Measurements from ENCODE around the gene TNFAIP3.
"Not testable (repeated sequence)": the region's sequence is repeated elsewhere in the genome, so short reads cannot be mapped to it uniquely, and the experiment has no call there.

TNFAIP3 gene

DNA sequence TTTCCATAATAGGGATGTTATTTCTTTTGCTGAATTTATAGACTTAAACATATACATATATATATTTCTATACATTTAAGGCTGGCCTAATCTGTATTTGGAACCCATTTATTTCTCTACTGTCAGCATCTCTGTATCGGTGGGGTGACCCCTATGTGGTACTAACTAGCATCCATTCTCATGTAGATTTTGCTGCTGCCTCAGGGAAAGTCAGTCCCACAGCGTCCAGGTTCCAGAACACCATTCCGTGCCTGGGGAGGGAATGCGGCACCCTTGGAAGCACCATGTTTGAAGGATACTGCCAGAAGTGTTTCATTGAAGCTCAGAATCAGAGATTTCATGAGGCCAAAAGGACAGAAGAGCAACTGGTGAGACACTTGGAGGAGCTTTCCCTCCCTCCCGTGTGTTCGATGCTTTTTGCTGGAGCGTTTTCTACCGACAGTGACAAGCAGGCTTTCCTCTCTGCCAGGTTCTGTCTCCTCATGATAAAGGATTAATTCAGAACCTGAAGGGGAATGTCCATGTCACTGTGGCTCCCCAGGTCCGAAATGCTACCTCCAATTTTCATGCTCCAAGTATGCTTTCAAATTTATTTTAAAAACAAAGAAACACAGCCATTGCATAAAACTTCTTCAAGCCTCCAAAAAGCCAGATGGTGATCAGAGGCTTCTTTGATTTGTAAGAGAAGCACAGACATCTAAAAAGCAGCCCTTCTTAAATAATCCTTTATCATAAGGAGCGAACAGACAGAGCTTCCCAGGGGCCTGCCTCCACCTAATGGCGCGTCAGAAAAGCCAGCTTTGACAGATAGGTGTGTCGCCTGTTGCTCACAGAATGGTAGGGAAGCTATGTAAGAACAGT is 13.1 kb downstream of the TNFAIP3 start:
- DNase-seq = no peak

DNA sequence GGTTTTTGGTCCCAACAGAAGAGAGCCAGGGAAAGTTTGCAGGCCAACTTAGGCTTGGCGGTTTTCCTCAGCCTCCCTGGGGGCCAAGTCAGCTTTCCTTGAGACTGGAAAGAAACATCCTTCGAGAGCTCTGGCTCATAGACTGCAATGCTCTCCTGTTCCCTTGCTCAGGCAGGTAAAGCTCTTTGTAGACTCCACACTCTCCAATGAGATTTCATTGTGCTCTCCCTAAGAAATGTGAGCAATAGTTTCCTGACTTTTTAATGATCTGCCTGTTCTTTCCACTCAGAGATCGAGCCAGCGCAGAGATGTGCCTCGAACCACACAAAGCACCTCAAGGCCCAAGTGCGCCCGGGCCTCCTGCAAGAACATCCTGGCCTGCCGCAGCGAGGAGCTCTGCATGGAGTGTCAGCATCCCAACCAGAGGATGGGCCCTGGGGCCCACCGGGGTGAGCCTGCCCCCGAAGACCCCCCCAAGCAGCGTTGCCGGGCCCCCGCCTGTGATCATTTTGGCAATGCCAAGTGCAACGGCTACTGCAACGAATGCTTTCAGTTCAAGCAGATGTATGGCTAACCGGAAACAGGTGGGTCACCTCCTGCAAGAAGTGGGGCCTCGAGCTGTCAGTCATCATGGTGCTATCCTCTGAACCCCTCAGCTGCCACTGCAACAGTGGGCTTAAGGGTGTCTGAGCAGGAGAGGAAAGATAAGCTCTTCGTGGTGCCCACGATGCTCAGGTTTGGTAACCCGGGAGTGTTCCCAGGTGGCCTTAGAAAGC is 13.9 kb downstream of the TNFAIP3 start:
- DNase-seq = no peak

DNA sequence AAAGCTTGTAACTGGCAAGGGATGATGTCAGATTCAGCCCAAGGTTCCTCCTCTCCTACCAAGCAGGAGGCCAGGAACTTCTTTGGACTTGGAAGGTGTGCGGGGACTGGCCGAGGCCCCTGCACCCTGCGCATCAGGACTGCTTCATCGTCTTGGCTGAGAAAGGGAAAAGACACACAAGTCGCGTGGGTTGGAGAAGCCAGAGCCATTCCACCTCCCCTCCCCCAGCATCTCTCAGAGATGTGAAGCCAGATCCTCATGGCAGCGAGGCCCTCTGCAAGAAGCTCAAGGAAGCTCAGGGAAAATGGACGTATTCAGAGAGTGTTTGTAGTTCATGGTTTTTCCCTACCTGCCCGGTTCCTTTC is 14.4 kb downstream of the TNFAIP3 start:
- no peak for DNase-seq

DNA sequence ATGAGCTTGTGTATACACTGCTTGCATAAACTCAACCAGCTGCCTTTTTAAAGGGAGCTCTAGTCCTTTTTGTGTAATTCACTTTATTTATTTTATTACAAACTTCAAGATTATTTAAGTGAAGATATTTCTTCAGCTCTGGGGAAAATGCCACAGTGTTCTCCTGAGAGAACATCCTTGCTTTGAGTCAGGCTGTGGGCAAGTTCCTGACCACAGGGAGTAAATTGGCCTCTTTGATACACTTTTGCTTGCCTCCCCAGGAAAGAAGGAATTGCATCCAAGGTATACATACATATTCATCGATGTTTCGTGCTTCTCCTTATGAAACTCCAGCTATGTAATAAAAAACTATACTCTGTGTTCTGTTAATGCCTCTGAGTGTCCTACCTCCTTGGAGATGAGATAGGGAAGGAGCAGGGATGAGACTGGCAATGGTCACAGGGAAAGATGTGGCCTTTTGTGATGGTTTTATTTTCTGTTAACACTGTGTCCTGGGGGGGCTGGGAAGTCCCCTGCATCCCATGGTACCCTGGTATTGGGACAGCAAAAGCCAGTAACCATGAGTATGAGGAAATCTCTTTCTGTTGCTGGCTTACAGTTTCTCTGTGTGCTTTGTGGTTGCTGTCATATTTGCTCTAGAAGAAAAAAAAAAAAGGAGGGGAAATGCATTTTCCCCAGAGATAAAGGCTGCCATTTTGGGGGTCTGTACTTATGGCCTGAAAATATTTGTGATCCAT is 15.3 kb downstream of the TNFAIP3 start:
- no peak for DNase-seq

DNA sequence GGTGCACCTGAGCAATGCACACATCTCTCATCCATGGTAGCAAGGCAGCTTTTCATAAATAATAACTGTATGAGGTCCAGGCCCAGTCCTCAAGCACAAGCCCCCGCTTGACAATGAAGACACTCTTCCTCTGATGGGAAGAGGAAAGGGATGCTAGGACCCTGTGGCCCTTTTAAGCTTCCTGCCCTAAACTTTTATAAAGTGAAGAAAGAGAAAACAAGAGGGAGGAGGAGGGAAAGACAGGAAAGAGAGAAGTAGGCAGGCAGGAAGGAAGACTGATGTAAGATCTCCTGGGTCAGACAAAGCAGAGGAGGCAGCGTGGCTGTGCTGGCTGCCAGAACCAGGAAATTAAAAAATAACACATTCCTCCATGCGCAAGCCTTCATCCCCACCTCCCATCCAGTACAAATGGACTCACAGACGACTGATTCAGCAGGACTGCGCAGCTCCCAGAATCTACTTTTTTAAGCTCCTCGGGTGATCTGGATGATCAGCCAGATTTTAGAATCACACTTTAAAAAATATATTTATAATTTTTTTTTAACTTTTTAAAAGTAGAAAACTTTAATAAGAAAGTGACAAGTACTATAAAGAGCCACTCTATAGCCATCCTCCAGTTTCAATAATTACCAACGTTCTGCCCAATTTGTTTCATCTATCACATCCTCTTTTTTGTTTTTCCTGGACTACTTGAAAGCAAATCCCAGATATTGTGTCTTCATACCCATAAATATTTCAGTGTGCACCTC is 16.5 kb downstream of the TNFAIP3 start:
- DNase-seq = no peak

DNA sequence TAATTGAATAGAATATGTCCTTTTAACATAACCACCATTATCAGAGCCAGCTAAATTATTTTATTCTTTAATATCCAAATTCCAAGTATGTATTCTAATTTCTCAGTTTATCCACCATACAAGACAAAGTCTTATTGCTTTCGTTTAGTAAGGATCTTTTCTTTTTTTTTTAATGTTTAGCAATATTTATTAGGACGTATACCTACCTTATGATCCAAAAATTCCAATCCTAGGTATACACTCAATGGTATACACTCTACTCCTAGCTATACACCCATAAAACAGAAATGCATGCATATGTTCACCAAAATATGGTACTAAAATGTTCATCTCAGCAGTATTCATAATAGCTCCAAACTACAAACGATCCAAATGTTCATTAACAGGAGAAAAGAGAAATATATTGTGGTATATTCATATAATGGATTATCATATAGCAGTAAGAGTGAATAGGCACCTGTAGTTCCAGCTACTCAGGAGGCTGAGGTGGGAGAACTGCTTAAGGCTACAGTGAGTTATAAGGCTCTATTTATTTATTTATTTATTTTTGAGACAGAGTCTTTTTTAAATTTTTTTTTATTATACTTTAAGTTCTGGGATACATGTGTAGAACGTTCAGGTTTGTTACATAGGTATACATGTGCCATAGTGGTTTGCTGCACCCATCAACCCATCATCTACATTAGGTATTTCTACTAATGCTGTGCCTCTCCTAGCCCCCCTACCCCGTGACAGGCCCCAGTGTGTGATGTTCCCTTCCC is 17.3 kb downstream of the TNFAIP3 start:
- DNase-seq = no peak

DNA sequence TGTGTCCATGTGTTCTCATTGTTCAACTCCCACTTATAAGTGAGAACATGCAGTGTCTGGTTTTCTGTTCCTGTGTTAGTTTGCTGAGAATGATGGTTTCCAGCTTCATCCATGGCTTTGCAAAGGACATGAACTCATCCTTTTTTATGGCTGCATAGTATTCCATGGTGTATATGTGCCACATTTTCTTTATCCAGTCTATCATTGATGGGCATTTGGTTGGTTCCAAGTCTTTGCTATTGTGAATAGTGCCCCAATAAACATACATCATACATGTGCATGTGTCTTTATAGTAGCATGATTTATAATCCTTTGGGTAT is 17.8 kb downstream of the TNFAIP3 start:
- DNase-seq = not testable (repeated sequence)

DNA sequence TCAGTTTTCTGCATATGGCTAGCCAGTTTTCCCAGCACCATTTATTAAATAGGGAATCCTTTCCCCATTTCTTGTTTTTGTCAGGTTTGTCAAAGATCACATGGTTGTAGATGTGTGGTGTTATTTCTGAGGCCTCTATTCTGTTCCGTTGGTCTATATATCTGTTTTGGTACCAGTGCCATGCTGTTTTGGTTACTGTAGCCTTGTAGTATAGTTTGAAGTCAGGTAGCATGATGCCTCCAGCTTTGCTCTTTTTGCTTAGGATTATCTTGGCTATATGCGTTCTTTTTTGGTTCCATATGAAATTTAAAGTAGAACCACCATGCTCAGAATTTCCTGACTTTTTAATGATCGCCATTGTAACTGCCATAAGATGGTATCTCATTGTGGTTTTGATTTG is 19.2 kb downstream of the TNFAIP3 start:
- DNase-seq = not testable (repeated sequence)

DNA sequence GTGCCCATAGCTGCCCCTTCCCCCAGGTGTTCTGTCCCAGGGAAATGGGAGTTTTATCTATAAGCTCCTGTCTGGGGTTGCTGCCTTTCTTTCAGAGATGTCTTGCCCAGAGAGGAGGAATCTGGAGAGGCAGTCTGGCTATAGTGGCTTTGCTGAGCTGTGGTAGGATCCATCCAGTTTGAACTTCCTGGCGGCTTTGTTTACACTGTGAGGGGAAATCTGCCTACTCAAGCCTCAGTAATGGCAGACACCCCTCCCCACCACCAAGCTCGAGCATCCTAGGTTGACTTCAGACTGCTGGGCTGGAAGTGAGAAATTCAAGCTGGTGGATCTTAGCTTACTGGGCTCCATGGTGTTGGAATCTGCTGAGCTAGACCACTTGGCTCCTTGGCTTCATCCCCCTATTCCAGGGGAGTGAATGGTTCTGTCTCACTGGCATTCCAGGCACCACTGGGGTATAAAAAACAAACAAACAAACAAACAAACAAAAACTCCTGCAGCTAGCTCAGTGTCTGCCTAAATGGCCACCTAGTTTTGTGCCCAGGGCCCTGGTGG is 24.0 kb downstream of the TNFAIP3 start:
- DNase-seq = no peak

DNA sequence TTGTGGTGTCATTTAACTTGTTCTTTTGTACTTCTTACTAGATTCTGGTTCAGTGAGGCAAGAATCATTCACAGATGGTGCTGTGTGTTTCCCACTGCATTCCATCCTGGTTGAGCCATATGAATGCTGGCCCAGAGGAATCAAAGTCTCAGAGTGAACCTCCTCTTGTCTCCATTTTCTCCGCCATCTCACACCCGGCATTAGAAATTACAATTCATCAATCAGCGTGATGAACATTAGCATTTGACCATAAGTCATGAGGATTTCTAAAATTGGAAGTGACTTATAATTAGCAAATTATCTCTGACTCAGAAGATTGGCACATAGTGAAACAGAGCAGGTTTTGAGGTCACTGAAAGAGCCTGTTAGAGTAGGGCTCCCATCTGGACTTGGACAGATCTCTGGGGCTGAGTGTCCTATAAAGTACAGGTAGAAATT is 25.2 kb downstream of the TNFAIP3 start:
- DNase-seq = no peak

DNA sequence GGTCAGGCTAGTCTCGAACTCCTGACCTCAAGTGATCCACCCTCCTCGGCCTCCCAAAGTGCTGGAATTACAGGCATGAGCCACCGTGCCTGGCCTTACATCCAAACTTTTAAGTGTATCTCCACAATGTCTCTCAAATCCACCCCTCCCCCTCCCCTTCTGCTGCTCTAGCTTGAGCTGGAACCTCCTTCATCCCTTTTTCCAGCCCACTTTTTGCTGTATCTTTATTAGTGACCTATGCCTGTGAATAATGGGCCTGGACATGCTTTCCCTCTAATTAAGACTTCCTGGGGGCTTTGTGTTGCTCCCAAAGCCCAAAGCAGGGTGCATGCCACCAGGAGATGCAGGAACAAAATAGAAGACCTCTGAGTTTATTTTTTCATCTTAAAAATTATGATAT is 26.1 kb downstream of the TNFAIP3 start:
- DNase-seq = no peak

DNA sequence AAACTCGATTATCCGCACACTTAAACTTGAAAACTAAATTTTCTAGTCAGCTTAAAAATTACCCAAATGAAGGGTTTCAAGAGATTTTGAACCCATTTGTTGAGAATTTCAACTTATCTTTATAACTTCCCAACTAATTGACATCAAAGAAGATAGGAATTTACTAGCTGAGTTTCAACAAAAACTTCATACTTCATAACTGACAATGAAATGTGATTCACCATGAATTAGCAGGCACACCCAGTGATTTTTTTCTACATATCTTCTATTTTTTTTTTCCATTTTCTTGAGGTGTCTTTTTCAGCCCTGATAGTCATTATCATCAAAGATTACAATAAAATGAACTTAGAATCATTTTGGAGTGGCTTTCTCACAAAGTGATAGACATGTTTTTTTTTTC is 26.7 kb downstream of the TNFAIP3 start:
- DNase-seq = no peak

DNA sequence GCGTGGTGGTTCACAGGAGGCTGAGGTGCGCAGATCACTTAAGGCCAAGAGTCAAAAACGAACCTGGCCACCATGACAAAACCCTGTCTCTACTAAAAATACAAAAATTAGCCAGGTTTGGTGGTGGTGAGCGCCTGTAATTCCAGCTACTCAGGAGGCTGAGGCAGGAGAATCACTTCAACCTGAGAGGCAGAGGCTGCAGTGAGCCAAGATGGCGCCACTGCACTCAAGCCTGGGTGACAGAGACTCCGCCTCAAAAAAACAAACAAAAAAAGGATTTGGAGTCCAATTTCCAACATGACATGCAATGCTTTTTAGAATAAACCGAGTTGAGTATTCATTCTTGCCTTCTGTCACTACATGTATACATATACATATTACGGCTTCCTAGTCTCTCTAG is 27.3 kb downstream of the TNFAIP3 start:
- DNase-seq = not testable (repeated sequence)

DNA sequence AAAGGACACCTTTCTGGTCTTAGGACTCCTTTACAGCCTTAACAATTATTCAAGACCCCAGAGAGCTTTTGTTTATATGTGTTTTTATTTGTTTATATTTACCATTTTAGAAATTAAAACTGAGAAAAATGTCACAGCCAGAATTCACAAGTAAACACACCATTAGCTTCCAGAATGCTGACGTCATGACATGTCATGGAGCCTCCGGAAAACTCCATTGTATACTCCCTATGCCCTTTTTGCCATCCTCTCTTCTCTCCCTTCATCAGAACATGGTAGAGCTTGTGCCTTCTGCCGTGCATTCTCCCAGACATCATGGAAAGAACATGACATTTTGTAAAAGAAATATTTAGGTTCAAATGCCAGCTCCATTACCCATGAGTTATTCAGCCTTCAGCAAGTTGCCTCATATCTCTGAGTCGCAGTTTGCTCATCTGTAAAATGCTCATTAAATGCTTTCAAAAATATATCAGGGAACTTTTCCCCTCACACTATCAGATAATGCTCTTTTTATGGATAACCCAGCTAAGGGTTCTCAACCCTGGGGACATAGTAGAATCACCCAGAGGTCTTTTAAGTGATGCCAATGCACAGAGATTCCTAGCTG is 27.8 kb downstream of the TNFAIP3 start:
- DNase-seq = no peak

DNA sequence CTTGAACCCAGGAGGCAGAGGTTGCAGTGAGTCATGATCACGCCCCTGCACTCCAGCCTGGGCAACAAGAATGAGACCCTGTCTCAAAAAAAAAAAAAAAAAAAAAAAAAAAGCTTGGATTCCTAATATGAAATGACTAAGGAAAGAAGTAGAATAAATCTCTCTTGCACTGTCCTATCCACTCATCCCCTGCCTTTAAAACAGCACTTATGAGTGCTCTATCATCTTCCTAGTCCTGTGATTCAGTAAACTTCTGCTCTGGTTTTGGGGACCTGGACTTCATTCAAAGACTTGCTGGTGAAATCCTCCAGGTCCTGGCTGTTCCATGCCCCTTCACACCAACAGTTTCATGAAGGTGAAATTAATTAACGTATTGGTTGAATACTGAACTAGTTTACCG is 29.6 kb downstream of the TNFAIP3 start:
- DNase-seq = no peak

DNA sequence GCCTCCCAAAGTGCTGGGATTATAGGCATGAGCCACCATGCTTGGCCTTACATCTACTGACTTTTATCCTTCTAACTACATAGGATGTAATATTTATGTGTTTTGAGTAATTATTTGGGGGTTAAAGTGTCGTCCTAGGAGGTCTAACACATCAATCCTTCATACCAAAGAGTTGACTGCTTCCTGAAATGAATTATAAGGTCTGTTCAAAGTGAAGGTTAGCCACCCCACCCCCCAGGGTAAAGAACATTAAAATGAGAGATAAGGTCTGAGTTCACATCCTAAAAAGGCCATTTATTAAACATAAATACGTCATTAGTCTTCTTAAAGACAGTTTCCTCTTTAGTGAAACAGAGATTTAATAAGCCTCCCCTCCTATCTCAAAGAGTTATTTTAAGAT is 33.8 kb downstream of the TNFAIP3 start:
- no peak for DNase-seq

DNA sequence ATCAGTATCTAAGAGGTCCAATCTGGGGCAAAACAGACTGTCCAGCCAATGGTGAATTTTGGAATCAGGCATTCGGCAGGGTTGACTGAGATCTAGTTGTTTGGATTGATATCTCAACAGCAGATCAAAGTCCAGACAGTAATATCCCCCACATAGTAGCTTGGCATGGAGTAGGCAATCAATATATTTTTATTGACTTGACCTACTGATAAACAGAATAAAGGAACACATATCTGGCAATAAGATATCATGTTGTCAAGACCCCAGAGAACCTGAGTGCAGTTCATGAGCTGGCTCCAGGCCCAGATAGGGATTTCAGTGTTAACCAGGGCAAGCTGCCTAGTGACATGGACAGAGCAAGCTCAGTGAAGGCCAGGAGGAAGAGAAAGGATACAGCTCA is 34.4 kb downstream of the TNFAIP3 start:
- DNase-seq = no peak

DNA sequence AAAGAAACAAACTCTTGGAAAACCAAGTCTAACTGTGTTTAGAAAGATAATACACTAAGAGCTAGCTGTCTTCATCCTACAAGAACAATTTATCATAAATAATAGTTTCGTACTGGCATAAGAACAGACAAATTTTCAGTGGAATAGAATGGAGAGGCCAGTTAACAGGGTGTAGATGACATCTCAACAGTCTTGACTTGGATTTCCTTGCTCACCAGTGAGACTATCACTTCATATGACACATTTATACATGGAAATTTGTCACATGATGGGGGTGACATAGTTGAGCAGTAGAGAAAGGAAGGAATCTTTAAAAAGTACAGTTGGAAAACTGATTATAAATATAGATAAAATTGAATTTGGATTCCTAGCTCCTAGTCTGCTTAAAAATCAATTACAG is 35.6 kb downstream of the TNFAIP3 start:
- DNase-seq = no peak

DNA sequence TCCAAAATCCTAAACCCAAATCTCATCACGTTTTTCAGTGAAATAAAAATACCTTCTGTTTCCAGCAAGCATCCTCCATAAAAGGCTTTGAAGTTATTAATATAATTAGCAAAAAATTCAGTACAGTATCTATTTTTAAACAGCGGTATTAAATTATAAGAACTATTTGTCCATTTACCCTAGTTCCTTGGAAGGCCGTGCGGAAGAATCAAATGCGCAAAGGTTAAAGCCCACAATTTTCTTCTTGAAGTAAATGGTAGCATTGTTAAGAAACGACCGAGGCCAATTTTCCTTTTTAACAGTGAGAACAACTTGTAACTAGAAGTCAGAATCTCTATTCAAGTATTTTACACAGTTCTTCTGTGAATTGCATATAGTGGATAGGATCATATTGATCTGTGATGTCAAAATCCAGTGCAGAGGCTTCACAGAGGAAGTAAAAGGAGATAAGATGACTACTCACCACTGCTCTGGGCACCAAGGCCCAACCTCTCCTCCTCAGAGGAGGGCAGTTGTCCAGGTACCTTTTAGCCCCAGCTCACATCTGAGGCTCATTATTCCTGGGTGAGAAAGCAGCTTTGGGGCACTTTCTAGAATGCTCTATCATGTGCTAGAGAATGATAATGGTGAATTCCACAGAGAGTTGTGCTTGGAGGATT is 36.3 kb downstream of the TNFAIP3 start:
- no peak for DNase-seq

DNA sequence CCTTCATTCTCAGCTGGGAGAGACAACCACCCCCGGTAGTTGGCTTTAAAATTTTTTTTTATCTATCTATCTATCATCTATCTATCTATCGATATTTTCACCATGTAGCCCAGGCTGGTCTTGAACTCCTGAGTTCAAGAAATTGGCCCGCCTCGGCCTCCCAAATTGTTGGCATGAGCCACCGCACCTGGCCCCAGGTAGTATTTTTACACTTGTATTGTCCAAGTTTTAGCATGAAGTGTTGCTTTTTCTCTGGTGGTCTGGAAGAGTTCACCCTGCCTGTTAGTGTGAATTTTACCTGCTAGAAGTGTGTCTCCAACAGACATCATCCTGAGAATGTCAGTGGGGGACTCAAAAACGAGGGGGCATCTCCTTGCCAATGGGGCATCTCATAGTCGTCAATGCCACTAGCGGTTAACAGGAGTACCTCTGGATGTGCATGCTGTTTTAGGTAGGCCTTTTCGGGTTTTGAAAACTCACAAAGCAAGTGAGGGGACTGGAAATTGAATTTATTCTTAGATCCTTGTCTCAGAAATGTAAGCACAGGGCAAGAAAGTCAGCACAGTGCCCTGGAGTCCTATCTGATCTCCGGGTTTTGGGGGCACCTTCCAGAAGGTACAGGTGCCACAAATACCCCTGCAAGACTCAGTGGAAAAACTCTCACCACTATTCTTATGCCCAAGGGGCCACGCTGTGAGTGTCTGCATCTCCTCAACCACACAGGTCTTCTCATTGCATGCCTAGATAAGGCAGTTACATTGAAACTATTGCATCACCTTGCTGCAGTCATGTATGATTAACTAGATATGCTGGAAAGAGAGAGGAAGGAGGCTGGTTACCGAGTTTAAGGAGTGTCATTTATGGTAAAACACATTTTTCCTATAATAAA is 37.1 kb downstream of the TNFAIP3 start:
- DNase-seq = peak; percentile 6

All from DMS53 (cell line).